Stimulated activated CD8-positive, alpha-beta memory T cell treated with anti-CD3 and anti-CD28 coated beads, Interleukin-7, amount 100 ng/mL, for 48 hours (primary cell): ENCODE results near the gene ATP5F1B.

Experiments used
- DNase-seq, 2 donors: peaks; one replicate each; pipeline ENCODE4 v3.0.0-alpha.2; 2020; ENCODE audit warnings: low read depth in 1 of 2; ENCODE audit errors: extremely low read depth in 1 of 2

Gene ATP5F1B

DNA sequence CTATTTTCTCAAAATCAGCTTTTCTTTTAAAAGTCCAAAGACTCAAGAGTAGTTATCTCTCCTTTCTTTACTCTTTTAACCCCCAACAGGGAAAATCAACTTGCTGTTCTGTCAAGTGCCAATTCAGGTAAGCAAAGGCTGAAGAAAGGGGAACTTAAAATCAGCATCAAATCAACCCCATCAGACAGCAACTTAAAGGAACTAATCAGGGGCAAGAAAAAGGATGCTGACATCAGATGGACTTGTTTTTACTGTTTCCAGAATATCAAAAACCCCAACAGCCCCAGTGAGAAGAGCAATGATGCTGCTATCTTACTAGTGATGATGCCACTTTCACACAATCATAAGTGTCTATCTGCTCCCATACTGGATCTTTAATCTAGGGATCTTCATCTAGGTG, 19.1 kb downstream of the ATP5F1B start:
- DNase-seq: no peak

DNA sequence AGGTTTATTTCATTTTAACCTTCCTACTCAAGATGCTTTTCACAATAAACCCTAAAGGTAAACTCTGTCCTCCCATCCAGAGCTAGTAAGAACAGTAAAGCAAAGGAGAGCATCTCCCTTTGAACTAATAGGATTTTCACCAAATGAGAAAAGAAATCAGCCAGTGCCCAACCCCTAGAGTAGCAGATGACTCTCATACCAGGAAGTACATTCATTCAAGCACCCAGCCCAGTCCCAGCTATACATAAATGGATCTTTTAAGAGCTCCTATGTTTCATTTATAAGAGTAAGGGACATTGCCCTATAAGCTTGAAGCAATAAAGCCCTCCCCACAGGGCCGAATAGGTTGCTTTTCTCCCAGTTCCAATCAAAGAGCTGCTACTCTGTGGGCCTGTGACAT, 23.2 kb downstream of the ATP5F1B start:
- no peak for DNase-seq

DNA sequence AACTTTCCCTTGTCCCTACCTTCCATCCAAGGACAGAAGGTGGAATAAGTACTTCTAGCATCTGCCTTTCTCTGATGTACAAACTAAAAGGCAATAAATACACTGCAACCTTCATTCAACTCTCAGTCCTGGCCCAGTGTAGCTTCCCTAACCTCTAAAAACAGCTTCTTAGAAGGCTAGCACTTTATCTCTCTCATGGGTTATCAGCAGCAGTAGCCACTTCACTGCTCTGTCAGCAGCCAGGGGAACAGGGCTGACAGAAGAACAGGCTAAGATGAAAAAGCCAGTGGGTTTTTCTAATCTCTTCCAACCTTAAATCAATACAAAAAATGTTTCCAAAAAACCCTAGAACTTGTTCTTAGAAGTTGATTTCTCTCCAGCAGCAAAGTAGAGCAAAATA, 28.9 kb downstream of the ATP5F1B start:
- no peak for DNase-seq

DNA sequence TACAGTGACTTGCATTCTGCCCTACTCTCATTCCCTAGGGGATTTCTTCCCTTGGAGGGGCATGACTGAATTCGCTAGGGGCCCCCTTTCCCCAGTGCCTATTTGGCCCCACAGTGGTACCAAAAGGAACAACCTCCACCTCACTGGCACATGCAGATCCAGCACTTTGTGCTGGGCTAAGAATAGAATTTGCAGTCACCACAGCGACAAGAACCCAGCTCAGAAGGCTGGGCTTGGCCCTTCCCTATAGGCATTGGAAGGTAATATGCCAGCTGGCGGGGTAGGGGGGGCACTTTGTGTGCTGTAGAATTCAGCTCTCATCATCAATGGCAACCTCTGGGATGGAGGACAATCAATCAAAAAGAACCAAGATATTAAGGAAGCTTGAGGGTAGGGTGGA, 29.5 kb downstream of the ATP5F1B start:
- no peak for DNase-seq

DNA sequence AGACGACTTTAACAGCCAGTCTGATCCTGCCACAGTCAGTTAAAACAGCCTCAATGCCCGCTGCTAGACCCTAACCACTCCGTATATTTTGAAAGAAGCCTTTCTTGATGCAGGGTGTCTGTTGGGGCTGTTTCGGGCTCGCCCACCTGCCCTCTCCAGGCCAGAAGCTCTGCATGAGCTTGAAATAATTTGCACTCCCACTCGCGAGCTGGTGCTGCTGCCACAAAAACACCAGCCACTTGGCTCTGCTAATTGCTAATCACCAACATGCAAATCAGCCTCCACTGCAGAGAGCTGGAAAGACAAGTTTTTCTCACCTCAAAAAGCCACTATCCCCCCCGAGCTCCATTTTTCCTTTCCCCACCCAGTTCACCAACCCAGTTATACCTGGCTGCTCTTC, 31.2 kb downstream of the ATP5F1B start:
- DNase-seq: no peak

DNA sequence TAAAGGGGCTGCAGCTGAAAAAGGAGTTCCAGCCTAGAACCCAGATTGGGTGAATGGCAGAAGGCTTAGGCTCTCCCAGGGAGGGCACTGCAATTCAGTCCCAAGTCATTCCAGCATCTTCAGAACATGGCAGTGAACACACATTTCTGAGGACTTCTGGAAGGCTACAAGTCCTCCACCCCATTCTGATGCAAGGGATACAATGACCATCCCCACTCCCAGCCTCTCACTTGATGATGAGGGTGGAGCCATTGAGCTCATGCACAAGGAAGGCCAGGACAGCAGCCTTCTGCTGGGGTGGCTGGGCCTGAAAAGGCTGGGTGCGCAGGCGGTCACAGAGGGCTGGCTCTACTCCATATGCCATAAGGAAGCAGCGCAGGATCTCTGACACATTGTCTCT, 41.4 kb downstream of the ATP5F1B start:
- no peak for DNase-seq

DNA sequence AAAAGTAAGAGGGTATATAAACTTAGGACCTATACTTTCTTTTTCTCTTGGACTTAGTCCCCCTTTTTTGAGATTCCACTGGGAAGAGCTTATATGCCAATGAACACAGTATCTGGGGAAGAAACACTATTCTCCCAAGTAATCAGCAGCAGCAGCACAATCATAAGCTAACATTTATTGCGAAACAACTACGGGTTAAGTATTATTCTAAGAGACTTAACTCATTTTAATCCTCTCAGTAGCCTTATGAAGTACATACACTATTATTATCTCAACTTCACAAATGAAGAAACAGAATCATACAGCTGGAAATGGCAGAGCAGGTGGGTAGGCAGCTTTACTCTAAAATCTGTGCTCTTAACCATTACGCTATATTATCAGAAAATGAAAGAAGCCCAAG, 43.5 kb downstream of the ATP5F1B start:
- no peak for DNase-seq

DNA sequence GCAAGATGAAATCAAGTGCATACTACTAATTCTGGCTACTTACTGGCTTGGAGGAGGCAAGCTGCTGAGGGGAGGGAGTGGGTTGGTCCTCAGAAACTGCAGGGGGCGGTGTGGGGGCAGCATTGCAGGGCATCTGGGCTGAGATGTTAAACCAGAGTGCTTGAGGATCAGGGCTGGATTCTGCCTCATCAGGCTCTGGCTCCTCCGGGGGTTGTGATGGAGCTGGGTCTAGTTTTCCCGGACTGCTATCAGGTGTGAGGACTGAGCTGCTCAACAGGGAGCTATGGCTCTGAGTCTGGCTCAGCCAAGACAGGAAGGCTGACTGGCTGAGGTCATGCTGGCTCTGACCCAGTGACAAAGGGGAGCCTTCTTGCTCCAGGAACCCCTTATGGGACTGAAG, 44.3 kb downstream of the ATP5F1B start:
- DNase-seq: no peak

DNA sequence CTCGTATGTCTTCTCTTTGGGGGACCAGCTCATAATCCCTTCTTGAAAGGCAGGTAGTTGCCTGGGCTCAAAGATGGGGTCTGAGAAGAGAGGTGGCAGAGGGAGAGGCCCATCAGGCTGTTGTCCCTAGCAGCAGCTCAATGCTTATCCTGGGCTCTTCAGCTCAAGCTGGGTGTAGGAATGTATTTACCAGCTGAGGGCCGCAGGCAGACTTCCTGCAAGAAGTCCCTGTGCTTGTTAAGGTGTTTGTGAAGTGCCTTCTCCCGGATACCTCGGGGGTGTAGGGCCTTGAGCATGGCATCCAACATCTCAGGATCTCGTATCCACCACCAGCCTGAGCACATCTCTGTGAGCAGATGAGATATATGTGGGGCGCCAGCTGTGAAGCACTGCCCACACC, 45.0 kb downstream of the ATP5F1B start:
- DNase-seq: no peak

DNA sequence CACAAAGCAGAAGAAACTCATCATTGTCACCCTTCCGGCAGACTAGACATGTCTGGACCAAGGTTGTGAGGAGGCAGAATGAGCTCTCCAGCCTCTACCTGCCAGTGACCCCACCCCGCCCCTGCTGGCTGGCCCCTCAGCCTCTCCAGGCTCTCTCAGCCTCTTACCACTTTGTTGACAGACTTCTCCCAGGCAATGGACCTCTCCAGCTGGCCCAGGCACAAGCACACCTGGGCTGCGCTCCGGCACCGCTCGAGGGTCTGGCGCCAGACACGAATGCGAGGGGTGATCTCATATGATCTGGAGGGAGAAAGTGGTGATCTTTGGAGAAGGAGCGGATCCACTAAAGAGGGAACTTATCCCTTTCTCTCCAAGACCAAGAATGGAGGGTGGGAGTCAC, 46.0 kb downstream of the ATP5F1B start:
- no peak for DNase-seq

DNA sequence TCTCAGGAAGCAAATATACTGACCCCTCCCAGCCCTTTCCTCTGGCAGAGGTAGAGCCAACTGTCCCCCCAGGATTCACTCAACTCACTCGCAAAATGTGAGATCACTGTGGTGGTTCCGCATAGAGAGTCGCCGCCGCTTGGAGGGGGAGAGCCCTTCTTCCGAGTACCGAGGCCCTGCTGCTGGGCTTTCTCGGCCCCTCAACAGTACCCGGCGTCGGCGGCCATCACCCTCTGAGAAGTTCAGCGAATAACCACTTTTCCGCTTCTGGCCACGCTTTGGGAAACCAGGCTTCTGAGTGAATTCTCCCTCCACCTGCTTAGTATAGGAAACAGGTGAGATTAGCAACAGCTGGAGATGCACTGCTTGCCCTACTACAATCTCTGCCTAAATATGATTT, 46.7 kb downstream of the ATP5F1B start:
- no peak for DNase-seq

DNA sequence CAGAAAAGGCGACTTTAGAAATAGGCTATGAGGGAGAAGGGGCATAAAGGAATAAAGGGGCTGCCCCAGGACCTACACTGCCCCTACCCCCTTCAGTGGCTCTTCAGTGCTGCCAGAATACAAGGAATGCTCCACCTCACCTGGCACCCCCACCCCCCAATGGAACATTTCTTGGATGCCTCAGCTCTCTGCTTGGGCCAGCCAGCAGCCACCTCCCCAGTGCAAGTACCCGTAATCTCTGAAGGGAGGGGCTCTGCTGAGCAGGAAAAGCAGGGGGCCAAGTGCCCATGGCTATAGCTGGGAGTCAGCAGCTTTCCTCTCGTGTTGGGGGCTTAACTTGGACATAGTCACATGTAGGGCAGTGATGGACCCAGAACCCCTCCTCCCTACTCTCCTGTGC, 49.0 kb downstream of the ATP5F1B start:
- DNase-seq: no peak

DNA sequence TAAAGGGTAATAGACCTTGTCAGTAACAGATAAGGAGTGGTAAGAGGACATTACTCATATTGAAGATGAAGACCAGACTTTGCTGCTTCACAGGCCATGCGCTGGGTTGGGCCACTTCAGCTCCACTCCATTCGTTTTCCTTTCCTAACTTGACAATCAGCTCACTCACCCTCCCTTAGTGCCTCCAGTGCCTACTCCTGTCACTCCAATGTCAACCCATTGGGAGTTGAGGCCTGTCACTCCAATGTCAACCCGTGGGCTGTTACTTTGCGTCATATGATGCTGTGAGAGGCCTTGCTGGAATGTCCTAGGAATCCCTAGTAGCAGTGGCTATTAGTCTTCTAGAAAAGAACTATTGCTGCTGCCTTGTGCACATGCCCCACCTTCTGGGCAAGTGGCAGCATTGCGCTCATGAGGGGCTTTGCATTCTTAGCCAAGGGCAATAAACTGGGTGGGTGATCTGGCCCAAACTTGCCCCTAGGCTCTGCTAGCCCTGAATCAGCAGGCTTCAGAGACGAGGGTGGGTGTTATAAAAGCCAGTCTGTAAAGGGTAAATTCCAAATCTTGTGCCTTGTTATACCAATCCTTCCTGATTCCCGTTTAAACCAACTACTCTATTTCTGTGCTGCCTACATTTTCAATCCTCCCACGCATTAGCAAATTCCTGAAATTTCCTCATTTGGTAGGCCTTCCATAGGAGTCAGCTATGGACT, 51.7 kb downstream of the ATP5F1B start:
- DNase-seq: peak in 1 of 2 donors; percentile 37

DNA sequence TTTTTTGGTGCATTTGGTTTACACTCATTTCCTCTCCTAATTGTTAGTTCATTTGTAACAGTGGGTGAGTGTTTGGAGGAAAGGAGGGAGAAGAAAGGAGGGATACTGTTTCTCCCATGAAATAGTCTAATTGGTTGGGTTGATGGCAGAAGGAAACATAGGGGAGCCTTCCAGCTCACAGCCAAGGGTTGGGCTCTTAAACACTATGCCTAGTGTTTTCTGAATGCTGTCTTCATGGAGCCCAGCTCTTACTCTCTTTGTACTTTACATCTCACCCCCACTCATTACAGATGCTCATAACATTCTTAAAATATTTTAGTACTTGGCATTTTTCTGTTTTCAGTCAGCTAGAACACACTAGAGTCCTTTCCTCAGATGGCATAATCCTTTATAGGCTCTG, 53.8 kb downstream of the ATP5F1B start:
- DNase-seq: no peak

DNA sequence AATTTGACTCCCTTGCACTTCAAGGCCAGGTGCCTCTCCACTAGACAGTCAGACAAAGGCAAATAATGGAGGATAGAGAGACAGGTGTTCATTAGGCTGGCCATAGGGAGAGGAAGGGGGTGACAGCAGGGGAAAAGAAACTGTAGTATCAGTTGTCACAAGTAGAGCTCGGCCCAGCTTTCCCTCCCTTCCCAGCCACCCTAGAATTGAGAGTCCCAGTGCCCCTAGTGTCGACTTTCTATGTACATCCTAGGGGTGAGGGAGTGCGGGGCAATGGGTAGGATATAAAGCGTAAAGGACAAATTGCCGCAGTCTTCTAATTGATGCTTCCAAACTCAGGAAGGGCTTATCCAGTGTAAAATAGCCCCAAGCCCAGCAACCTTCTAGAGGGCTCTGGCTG, 54.7 kb downstream of the ATP5F1B start:
- DNase-seq: no peak

DNA sequence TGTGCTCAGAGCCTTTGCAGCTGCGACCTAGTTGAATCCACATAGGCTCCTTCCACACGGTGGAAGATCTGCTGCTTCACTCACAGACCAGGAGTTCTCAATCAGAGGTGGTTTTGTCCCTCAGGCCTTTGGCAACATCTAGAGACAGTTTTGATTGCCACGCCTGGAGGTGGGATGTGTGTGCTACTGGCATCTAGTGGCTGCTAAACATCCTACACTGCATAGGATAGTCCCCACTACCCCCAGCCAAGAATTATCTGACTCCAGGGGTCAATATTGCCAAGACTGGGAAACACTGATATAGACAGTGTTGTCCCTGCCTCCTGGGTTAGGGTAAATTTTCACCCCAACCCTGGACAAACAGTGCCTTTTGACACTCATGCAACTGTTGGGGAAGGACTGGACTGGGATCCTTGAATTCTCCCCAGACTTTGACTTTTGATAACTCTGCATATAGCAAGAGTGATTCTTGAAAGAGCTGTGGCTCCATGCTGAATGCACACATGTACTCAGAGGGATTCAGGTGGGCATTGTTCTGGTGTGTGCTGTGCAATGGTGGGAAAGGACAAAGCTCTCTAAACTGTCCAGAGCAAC, 55.5 kb downstream of the ATP5F1B start:
- peak in 1 of 2 donors; percentile 12 for DNase-seq

DNA sequence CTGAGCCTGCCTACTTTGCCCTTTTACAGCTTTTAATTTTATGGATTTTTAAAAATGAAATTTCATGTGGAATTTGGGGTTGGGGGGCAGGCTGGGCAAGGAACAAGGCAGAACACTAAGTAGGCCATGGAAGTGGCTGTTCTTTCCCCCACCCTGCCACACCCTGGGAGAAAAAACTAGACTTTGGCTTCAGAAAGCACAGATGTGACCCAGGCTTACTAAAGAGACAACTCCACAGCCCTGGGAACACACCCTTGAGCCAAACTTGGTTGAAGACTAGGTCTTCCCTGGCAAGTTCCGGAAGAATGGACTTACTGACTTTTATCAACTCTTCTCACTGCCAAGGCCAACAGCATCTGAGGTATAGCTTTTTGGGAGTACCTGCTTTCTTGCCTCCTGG, 56.0 kb downstream of the ATP5F1B start:
- no peak for DNase-seq
